CD8-positive, alpha-beta memory T cell (primary cell): Measurements from ENCODE around the gene COG5. TPM values are rescaled to one million over a fixed set of nuclear protein-coding genes. Genes with fewer than 3 reads are reported as not detected.

ENCODE experiments used
- CTCF ChIA-PET: fragments of 350-600 bp; sonication (Branson Sonifier 250); formaldehyde crosslinking; loops from one replicate; lab custom pipeline; 2021; ENCODE audit warnings: antibody characterized with exemption; lab: Charles Lee
- POLR2A ChIA-PET: fragments of 350-600 bp; sonication (Branson Sonifier 250); formaldehyde crosslinking; loops from one replicate; lab custom pipeline; 2021; ENCODE audit warnings: antibody characterized with exemption; lab: Charles Lee
- DNase-seq, 5 donors: peaks; one replicate each; pipeline versions ENCODE4 v3.0.0 to v3.0.0-alpha.2; 2020 to 2022; ENCODE audit warnings: mixed read lengths in 1 of 5
- H3K27ac ChIP-seq: one replicate; pipeline ENCODE4 v1.7.0; 2013; ENCODE audit warnings: low read depth, mild to moderate bottlenecking, low read length, moderate library complexity
- H3K27me3 ChIP-seq: 2 replicates; pipeline ENCODE4 v1.7.0; 2013; ENCODE audit warnings: low read length, mild to moderate bottlenecking; ENCODE audit not compliant: insufficient read depth, poor library complexity, severe bottlenecking
- H3K36me3 ChIP-seq: 2 replicates; pipeline ENCODE4 v1.7.0; 2013; ENCODE audit warnings: mild to moderate bottlenecking, low read length, moderate library complexity; ENCODE audit not compliant: insufficient read depth
- H3K4me1 ChIP-seq: 2 replicates; pipeline ENCODE4 v1.7.0; 2013; ENCODE audit warnings: mild to moderate bottlenecking, low read length, moderate library complexity; ENCODE audit not compliant: insufficient read depth
- H3K4me3 ChIP-seq: 2 replicates; pipeline ENCODE4 v1.7.0; 2013; ENCODE audit warnings: mild to moderate bottlenecking, low read length
- H3K9me3 ChIP-seq: 2 replicates; pipeline ENCODE4 v1.7.0; 2013; ENCODE audit warnings: mild to moderate bottlenecking, low read length
- H3K27ac Mint-ChIP-seq, 8 donors: one replicate each; pipeline ENCODE4 v1.8.0; 2020 to 2021; ENCODE audit warnings: mixed read lengths in 8 of 8, mild to moderate bottlenecking in 6 of 8, inconsistent platforms in 3 of 8, moderate library complexity in 3 of 8
- H3K27me3 Mint-ChIP-seq, 2 donors: one replicate each; pipeline ENCODE4 v1.8.0; 2020 to 2021; ENCODE audit warnings: mixed read lengths in 2 of 2, mild to moderate bottlenecking in 1 of 2, moderate library complexity in 1 of 2
- H3K36me3 Mint-ChIP-seq, 3 donors: one replicate each; pipeline ENCODE4 v1.8.0; 2020 to 2021; ENCODE audit warnings: mixed read lengths in 3 of 3, inconsistent platforms in 1 of 3, mild to moderate bottlenecking in 1 of 3
- H3K4me1 Mint-ChIP-seq, 3 donors: one replicate each; pipeline ENCODE4 v1.8.0; 2020 to 2021; ENCODE audit warnings: mixed read lengths in 3 of 3, inconsistent platforms in 1 of 3, mild to moderate bottlenecking in 1 of 3
- H3K4me3 Mint-ChIP-seq, 7 donors: one replicate each; pipeline ENCODE4 v1.8.0; 2020 to 2021; ENCODE audit warnings: mixed read lengths in 7 of 7, mild to moderate bottlenecking in 6 of 7, moderate library complexity in 4 of 7, inconsistent platforms in 2 of 7
- H3K9me3 Mint-ChIP-seq, 5 donors: one replicate each; pipeline ENCODE4 v1.8.0; 2020 to 2022; ENCODE audit warnings: mixed read lengths in 5 of 5, mild to moderate bottlenecking in 3 of 5, moderate library complexity in 2 of 5, inconsistent platforms in 1 of 5
- polyA plus RNA-seq: library from polyadenylated mRNA; unstranded; fragments of 300-500 nt; fragmentation: Illumina TruSeq; gene quantifications from one replicate; pipeline ENCODE4 v1.2.3, GENCODE V29; 2021
- total RNA-seq, 2 experiments: library from RNA; stranded (reverse); gene quantifications; one replicate each; pipeline ENCODE4 v1.2.3, GENCODE V29; 2021

Gene COG5
- total and polyA plus RNA-seq, 3 experiments from 2014 or later = 29.2 to 39.4 (median 38.9) TPM

DNA sequence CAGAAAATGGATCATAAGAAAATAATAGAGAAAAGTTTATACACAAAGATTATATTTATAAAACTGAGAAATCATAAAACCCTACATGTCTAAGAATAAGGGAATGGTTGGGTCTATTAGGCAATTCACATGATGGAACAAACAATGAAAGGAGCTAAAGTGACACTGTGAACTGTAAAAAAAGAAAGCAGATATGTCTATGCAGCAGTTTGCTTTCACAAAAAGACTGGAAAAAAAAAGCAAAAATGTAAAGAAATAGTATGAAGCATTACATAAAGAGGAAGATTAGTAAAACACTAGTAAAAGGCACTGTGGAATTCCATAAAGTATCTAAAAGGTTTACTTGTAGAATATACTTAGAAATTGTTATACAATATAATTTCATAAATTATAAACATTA, 299.0 kb downstream of the COG5 start:
- Mint-ChIP-seq H3K36me3 (peaks cover 3 to 39% (median 8%) of the 10 kb centered on the region in 3 donors), H3K9me3 (no peaks in the 10 kb centered on the region), H3K27ac (no peak overlapping the region), H3K4me1 (no peaks in the 10 kb centered on the region), H3K27me3 (peaks cover 0 to 2% of the 10 kb centered on the region in 2 donors), H3K4me3 (no peak overlapping the region)
- Histone ChIP-seq H3K4me3 (no peak overlapping the region), H3K4me1 (no peaks in the 10 kb centered on the region), H3K27me3 (no peaks in the 10 kb centered on the region), H3K9me3 (no peaks in the 10 kb centered on the region), H3K27ac (no peak overlapping the region), H3K36me3 (no peaks in the 10 kb centered on the region)
- no peak for DNase-seq
- ChIA-PET CTCF (no interaction called here), POLR2A (no interaction called here)

DNA sequence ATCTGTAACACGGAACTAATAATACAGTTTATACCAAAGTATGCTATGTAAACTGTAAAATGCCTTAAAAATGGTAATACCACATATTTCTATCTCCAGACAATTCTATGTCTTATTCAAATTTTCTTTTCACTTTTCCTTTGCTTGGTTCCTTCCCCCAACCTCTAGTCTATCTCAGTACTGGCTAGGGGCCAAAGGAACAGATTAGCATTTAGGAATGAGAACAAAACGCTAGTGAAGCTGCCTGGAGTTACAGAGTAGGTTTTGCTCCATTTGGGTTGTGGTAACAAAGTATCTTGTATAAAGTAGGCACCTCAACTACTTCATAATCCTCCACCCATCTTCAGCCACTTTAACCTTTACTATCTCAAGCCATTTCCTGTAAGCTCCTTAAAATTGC, 300.9 kb downstream of the COG5 start:
- H3K27ac ChIP-seq = no peak overlapping the region
- H3K4me1 ChIP-seq = no peaks in the 10 kb centered on the region
- H3K27me3 ChIP-seq = no peaks in the 10 kb centered on the region
- CTCF ChIA-PET = no interaction called here
- POLR2A ChIA-PET = no interaction called here
- peaks cover 0 to 2% of the 10 kb centered on the region in 2 donors for H3K27me3 Mint-ChIP-seq
- no peak overlapping the region for H3K4me3 Mint-ChIP-seq
- peaks cover 3 to 36% (median 8%) of the 10 kb centered on the region in 3 donors for H3K36me3 Mint-ChIP-seq
- H3K4me3 ChIP-seq = no peak overlapping the region
- H3K36me3 ChIP-seq = no peaks in the 10 kb centered on the region
- no peak overlapping the region for H3K27ac Mint-ChIP-seq
- no peaks in the 10 kb centered on the region for H3K9me3 Mint-ChIP-seq
- no peaks in the 10 kb centered on the region for H3K9me3 ChIP-seq
- peaks cover 0 to 2% (median 0%) of the 10 kb centered on the region in 3 donors for H3K4me1 Mint-ChIP-seq
- no peak for DNase-seq

DNA sequence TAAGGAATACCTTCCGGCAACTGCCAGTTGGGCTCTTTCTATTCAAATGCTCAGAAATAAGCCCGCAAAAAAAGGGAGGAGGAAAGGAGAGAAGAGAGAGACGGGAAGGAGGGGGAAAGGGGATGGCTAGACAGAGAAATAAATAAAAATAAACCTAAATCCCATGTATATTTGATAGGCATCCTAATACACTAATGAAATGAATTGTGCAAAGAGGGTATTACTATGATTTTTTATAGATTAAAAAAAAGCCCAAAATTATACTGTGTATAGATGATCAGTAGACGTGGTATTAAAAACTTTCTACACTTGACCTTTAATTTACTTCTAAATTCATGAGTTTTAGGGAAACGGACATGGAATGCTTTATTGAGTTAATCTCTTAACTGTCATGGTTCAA, 305.0 kb downstream of the COG5 start:
- ChIA-PET POLR2A (no interaction called here), CTCF (no interaction called here)
- DNase-seq = no peak
- peaks cover 3 to 33% (median 5%) of the 10 kb centered on the region in 3 donors for H3K36me3 Mint-ChIP-seq
- H3K4me1 Mint-ChIP-seq = peaks cover 0 to 2% (median 0%) of the 10 kb centered on the region in 3 donors
- H3K27me3 Mint-ChIP-seq = peaks cover 0 to 2% of the 10 kb centered on the region in 2 donors
- H3K27ac ChIP-seq = no peak overlapping the region
- no peaks in the 10 kb centered on the region for H3K9me3 ChIP-seq
- H3K27ac Mint-ChIP-seq = peak overlapping the region in 1 of 8 donors; percentile 58
- no peaks in the 10 kb centered on the region for H3K27me3 ChIP-seq
- no peaks in the 10 kb centered on the region for H3K36me3 ChIP-seq
- H3K4me3 ChIP-seq = no peak overlapping the region
- H3K4me3 Mint-ChIP-seq = no peak overlapping the region
- H3K9me3 Mint-ChIP-seq = no peaks in the 10 kb centered on the region
- no peaks in the 10 kb centered on the region for H3K4me1 ChIP-seq

DNA sequence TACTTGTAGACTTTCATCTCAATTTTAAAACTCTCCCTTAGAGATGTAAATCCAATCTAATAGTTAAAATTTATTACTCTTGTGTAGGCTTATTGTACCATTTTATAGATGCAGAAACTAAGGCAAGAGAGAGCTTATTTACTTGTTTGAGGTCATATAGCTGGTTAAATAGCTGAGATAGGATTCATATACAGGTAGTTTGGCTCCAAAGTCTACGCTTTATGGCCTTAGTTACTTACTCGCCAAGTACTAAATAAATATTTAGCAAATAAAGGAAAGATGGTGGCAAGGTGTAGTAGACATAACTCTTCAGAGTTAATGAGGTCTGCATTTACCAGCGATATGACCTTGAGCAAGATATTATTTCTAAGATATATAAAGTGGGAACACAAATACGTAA, 308.1 kb downstream of the COG5 start:
- POLR2A ChIA-PET = no interaction called here
- Histone ChIP-seq H3K4me3 (no peak overlapping the region), H3K27me3 (no peaks in the 10 kb centered on the region), H3K9me3 (no peaks in the 10 kb centered on the region), H3K4me1 (no peaks in the 10 kb centered on the region), H3K27ac (no peak overlapping the region), H3K36me3 (no peaks in the 10 kb centered on the region)
- peaks cover 0 to 14% (median 7%) of the 10 kb centered on the region in 3 donors for H3K36me3 Mint-ChIP-seq
- H3K27ac Mint-ChIP-seq = peak overlapping the region in 1 of 8 donors; percentile 5
- H3K4me3 Mint-ChIP-seq = no peak overlapping the region
- no peaks in the 10 kb centered on the region for H3K9me3 Mint-ChIP-seq
- CTCF ChIA-PET = no interaction called here
- DNase-seq = no peak
- peaks cover 0 to 7% (median 6%) of the 10 kb centered on the region in 3 donors for H3K4me1 Mint-ChIP-seq
- no peaks in the 10 kb centered on the region for H3K27me3 Mint-ChIP-seq

DNA sequence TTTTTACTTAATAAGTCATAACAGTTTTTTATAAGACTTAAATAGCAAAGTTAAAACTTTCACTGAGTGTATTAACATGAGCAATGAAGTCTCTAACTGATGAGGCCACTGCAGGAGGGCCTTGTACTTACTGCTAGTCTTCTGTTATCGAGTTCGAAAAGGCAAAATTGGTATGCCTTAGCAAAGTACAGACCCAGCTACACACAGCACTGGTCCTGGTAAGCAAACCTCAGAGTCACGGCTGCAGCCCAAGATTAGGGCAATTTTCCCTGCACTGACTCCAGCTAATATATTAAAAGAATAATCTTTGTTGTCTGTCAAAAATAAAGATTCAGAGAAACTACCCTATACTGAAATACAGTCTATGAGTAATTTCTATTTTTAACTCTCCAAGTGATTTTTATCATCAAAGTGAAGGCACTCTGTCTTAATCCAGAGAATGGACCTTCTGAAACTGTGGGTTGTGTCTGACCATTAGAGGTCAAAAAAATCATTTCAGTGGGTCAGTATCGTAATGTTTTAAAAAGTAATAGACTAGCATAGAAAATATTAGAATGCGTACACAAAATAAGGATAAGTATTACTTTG, 309.2 kb downstream of the COG5 start:
- Mint-ChIP-seq H3K36me3 (peaks cover 7 to 17% (median 9%) of the 10 kb centered on the region in 3 donors), H3K27ac (no peak overlapping the region), H3K4me1 (peaks cover 0 to 7% (median 6%) of the 10 kb centered on the region in 3 donors), H3K9me3 (no peaks in the 10 kb centered on the region), H3K27me3 (no peaks in the 10 kb centered on the region), H3K4me3 (no peak overlapping the region)
- H3K27ac ChIP-seq = no peak overlapping the region
- H3K4me1 ChIP-seq = no peaks in the 10 kb centered on the region
- ChIA-PET POLR2A (no interaction called here), CTCF (no interaction called here)
- H3K36me3 ChIP-seq = no peaks in the 10 kb centered on the region
- no peaks in the 10 kb centered on the region for H3K9me3 ChIP-seq
- H3K4me3 ChIP-seq = no peak overlapping the region
- no peaks in the 10 kb centered on the region for H3K27me3 ChIP-seq
- no peak for DNase-seq

DNA sequence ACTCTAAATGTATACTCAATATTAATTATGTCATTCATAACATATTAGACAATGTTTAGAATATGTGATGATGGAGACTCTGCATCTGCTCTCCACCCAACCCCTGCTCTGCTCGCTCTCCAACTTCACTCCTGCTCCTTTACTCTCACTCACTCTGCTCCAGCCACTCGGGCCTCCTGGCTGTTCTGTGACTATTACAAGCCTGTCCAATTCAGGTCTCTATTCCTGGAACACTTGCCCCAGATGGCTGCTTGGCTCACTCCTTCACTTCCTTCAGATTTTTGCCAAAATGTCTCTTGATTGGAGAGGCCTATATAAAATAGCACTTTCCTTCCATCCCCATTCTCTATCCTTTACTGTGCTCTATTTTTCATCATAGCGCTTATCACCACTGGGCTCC, 310.1 kb downstream of the COG5 start:
- no peaks in the 10 kb centered on the region for H3K9me3 ChIP-seq
- peaks cover 7 to 22% (median 9%) of the 10 kb centered on the region in 3 donors for H3K36me3 Mint-ChIP-seq
- no peaks in the 10 kb centered on the region for H3K36me3 ChIP-seq
- H3K4me3 Mint-ChIP-seq = no peak overlapping the region
- no peak for DNase-seq
- peaks cover 0 to 6% (median 4%) of the 10 kb centered on the region in 3 donors for H3K4me1 Mint-ChIP-seq
- H3K27ac ChIP-seq = no peak overlapping the region
- no peaks in the 10 kb centered on the region for H3K4me1 ChIP-seq
- no peaks in the 10 kb centered on the region for H3K27me3 ChIP-seq
- H3K9me3 Mint-ChIP-seq = no peaks in the 10 kb centered on the region
- ChIA-PET POLR2A (no interaction called here), CTCF (no interaction called here)
- no peak overlapping the region for H3K4me3 ChIP-seq
- no peaks in the 10 kb centered on the region for H3K27me3 Mint-ChIP-seq
- H3K27ac Mint-ChIP-seq = no peak overlapping the region

DNA sequence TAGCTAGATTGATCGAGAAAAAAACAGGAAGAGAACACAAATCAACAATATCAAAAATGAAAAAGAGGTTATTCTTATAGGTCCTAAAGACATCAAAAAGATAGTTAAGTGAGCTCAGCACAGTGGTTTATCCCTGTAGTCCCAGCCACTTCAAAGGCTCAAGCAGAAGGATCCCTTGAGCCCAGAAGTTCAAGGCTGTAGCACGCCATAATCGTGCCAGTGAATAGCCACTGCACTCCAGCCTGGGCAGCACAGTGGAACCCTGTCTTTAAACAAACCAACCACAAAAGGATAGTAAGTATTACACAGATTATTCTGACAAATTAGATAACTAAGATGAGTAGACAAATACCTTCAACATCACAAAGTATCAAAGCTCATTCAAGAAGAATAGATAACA, 311.8 kb downstream of the COG5 start:
- H3K36me3 ChIP-seq = no peaks in the 10 kb centered on the region
- peaks cover 0 to 6% (median 4%) of the 10 kb centered on the region in 3 donors for H3K4me1 Mint-ChIP-seq
- no peaks in the 10 kb centered on the region for H3K4me1 ChIP-seq
- no peak overlapping the region for H3K4me3 Mint-ChIP-seq
- DNase-seq = no peak
- H3K36me3 Mint-ChIP-seq = peaks cover 14 to 28% (median 16%) of the 10 kb centered on the region in 3 donors
- H3K9me3 Mint-ChIP-seq = no peaks in the 10 kb centered on the region
- no peaks in the 10 kb centered on the region for H3K27me3 Mint-ChIP-seq
- no peak overlapping the region for H3K4me3 ChIP-seq
- POLR2A ChIA-PET = no interaction called here
- no peaks in the 10 kb centered on the region for H3K9me3 ChIP-seq
- CTCF ChIA-PET = no interaction called here
- H3K27ac Mint-ChIP-seq = peak overlapping the region in 3 of 8 donors; percentile 29 to 70 (median 69)
- no peak overlapping the region for H3K27ac ChIP-seq
- no peaks in the 10 kb centered on the region for H3K27me3 ChIP-seq

DNA sequence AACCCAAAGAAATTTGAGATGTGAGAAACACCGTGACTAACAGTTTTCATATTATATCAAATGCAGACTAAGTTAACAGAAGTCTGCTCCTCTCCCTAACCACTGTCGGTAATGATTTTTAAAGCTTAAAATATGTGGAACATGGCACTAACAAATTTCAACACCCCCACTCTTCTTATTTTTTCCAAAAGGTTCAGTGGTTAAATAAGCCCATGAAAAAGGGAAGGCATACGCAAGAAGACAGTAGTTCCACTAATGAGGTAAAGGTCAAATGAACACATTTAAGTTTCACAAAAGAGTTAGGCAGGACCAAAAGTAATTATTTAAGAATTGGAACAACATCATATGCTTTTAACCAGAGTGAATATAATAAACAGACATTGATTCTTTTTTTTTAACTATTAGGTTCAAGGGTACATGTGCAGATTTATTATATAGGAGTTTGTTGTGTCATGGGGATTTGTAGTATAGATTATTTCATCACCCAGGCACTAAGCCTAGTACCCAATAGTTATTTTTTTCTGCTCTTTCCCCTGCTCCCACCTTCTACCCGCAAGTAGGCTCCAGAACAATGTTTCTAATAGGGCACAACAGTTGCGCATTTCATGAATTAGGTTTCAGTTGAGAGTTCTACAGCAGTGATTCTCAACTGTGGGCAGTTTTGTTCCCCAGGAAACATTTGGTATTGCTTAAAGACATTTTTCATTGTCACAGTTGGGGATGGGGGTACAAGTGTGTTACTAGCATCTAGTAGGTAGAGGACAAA, 315.0 kb downstream of the COG5 start:
- Mint-ChIP-seq H3K27me3 (peaks cover 0 to 1% of the 10 kb centered on the region in 2 donors), H3K27ac (no peak overlapping the region), H3K36me3 (peaks cover 36 to 55% (median 45%) of the 10 kb centered on the region in 3 donors), H3K4me3 (no peak overlapping the region), H3K9me3 (peaks cover 0 to 7% (median 3%) of the 10 kb centered on the region in 5 donors), H3K4me1 (peaks cover 0 to 11% (median 4%) of the 10 kb centered on the region in 3 donors)
- POLR2A ChIA-PET = no interaction called here
- Histone ChIP-seq H3K27ac (no peak overlapping the region), H3K36me3 (no peaks in the 10 kb centered on the region), H3K9me3 (no peaks in the 10 kb centered on the region), H3K27me3 (no peaks in the 10 kb centered on the region), H3K4me1 (no peaks in the 10 kb centered on the region), H3K4me3 (no peak overlapping the region)
- DNase-seq = no peak
- CTCF ChIA-PET = no interaction called here
